WERI-Rb-1 (cell line): ENCODE data around the gene ROBO2.

ENCODE experiments used
- DNase-seq: peaks from one replicate; pipeline ENCODE4 v3.0.0-alpha.2; 2020
- H3K27ac ChIP-seq: fragments of 250-450 bp; sonication (Bioruptor Pico); 2 replicates; pipeline ENCODE4 v1.5.1; 2020; ENCODE audit warnings: mild to moderate bottlenecking, moderate library complexity
- H3K27me3 ChIP-seq: fragments of 250-450 bp; sonication (Bioruptor Pico); 2 replicates; pipeline ENCODE4 v1.5.1; 2021; ENCODE audit warnings: mild to moderate bottlenecking, low read depth, moderate library complexity; ENCODE audit not compliant: insufficient read depth, severe bottlenecking
- H3K36me3 ChIP-seq: fragments of 250-450 bp; sonication (Bioruptor Pico); 2 replicates; pipeline ENCODE4 v1.5.1; 2020; ENCODE audit warnings: mild to moderate bottlenecking, moderate library complexity
- H3K4me3 ChIP-seq: 2 replicates; pipeline ENCODE4 v1.5.1; 2011; ENCODE audit warnings: low read depth, mild to moderate bottlenecking, control low read depth, low read length
- H3K9me3 ChIP-seq: fragments of 250-450 bp; sonication (Bioruptor Pico); 2 replicates; pipeline ENCODE4 v1.5.1; 2021; ENCODE audit warnings: mild to moderate bottlenecking, moderate library complexity; ENCODE audit not compliant: severe bottlenecking
- CTCF ChIP-seq: IDR thresholded peaks from 2 replicates; pipeline ENCODE4 v1.5.1; 2011; ENCODE audit warnings: low read depth, mild to moderate bottlenecking, control low read depth, inconsistent platforms, low read length

The ROBO2 gene

GRCh38 chr3:77146004-77146403, 106.1 kb downstream of the ROBO2 start:
- Histone ChIP-seq H3K4me3 (no peak overlapping the region), H3K9me3 (no peaks in the 10 kb centered on the region), H3K36me3 (no peaks in the 10 kb centered on the region), H3K27me3 (no peaks in the 10 kb centered on the region), H3K27ac (no peak overlapping the region)
- no peak for TF ChIP-seq CTCF
- DNase-seq, result no peak

GRCh38 chr3:77147836-77148578, 108.1 kb downstream of the ROBO2 start:
- Histone ChIP-seq H3K4me3 (no peak overlapping the region), H3K27ac (peak overlapping the region; percentile 64), H3K27me3 (no peaks in the 10 kb centered on the region), H3K9me3 (no peaks in the 10 kb centered on the region), H3K36me3 (peaks cover 5% of the 10 kb centered on the region)
- no peak for DNase-seq
- TF ChIP-seq CTCF, result no peak

- Histone ChIP-seq H3K27ac (peak overlapping the region; percentile 64), H3K36me3 (peaks cover 13% of the 10 kb centered on the region), H3K9me3 (no peaks in the 10 kb centered on the region), H3K27me3 (no peaks in the 10 kb centered on the region), H3K4me3 (no peak overlapping the region)
- peak; percentile 42 for DNase-seq
- TF ChIP-seq CTCF, result no peak
Measured at GRCh38 chr3:77149382-77149781, 109.5 kb downstream of the ROBO2 start.

GRCh38 chr3:77150028-77150427, 110.1 kb downstream of the ROBO2 start:
- Histone ChIP-seq H3K27me3 (no peaks in the 10 kb centered on the region), H3K4me3 (no peak overlapping the region), H3K36me3 (peaks cover 17% of the 10 kb centered on the region), H3K27ac (peak overlapping the region; percentile 53), H3K9me3 (no peaks in the 10 kb centered on the region)
- no peak for TF ChIP-seq CTCF
- no peak for DNase-seq

GRCh38 chr3:77150759-77151158, 110.9 kb downstream of the ROBO2 start:
- H3K4me3 ChIP-seq, result no peak overlapping the region
- no peaks in the 10 kb centered on the region for H3K27me3 ChIP-seq
- H3K36me3 ChIP-seq, result peaks cover 17% of the 10 kb centered on the region
- H3K27ac ChIP-seq, result peak overlapping the region; percentile 53
- no peaks in the 10 kb centered on the region for H3K9me3 ChIP-seq
- no peak for DNase-seq
- no peak for TF ChIP-seq CTCF
